Thyroid gland (tissue), 4 donors: ENCODE results near the gene DENND4C. TPM values are rescaled to one million over a fixed set of nuclear protein-coding genes. Genes with fewer than 3 reads are reported as not detected.
"Not testable (repeated sequence)": the region's sequence is repeated elsewhere in the genome, so short reads cannot be mapped to it uniquely, and the experiment has no call there.

Source experiments
- DNase-seq, 2 donors: peaks; one replicate each; pipeline ENCODE4 v3.0.0-alpha.2; 2019
- H3K27ac ChIP-seq, 3 donors: fragments of 200-600 bp; sonication (generic); 1 replicate in 2 of 3; 2 replicates in 1 of 3; pipeline ENCODE4 v1.5.1; 2016 to 2019; ENCODE audit warnings: mild to moderate bottlenecking in 1 of 3, moderate library complexity in 1 of 3
- H3K27me3 ChIP-seq: fragments of 200-600 bp; sonication (generic); one replicate; pipeline ENCODE4 v1.5.1; 2019
- H3K36me3 ChIP-seq, 2 donors: fragments of 200-600 bp; sonication (generic); one replicate each; pipeline ENCODE4 v1.5.1; 2016 to 2019
- H3K4me1 ChIP-seq, 2 donors: fragments of 200-600 bp; sonication (generic); one replicate each; pipeline ENCODE4 v1.5.1; 2017 to 2019
- H3K4me3 ChIP-seq, 3 donors: fragments of 200-600 bp; sonication (generic); replicated peaks in 1 of 3; 1 replicate in 2 of 3; 2 replicates in 1 of 3; pipeline ENCODE4 v1.5.1; 2016; ENCODE audit warnings: mild to moderate bottlenecking in 1 of 3
- H3K9me3 ChIP-seq: fragments of 200-600 bp; sonication (generic); one replicate; pipeline ENCODE4 v1.5.1; 2017
- CTCF ChIP-seq, 6 experiments: fragments of 200-600 bp in 3 of 6; fragments of 450-650 bp in 3 of 6; sonication (generic) in 3 of 6; IDR thresholded peaks; one replicate each; pipeline ENCODE4 v1.5.1; 2016 to 2019; ENCODE audit warnings: antibody characterized with exemption in 6 of 6, mild to moderate bottlenecking in 2 of 6, inconsistent platforms in 1 of 6, moderate library complexity in 1 of 6
- POLR2A ChIP-seq, 2 donors: fragments of 450-650 bp; IDR thresholded peaks; one replicate each; pipeline ENCODE4 v1.6.1; 2017; ENCODE audit warnings: antibody characterized with exemption in 2 of 2, mild to moderate bottlenecking in 2 of 2, moderate library complexity in 1 of 2
- WGBS, 2 donors: methylation state at CpG; one replicate each; pipeline ENCODE4 v1.1.5; 2017; 5-methylcytosine and 5-hydroxymethylcytosine counted together
- intact Hi-C: fragments of 100-400 bp; cut with DNase I; formaldehyde crosslinking; loops from one replicate; pipeline ENCODE4 v1.15.1; 2023
- total RNA-seq, 4 donors: library from RNA; depleted of rRNA; stranded (reverse); fragments of >200 nt; gene quantifications; one replicate each; pipeline ENCODE4 v1.2.3, GENCODE V29; 2016

The DENND4C gene
- total RNA-seq, 4 donors from 2014 or later = 99.5 to 135 (median 111) TPM

- intact Hi-C loops = no loop called here
- no peak overlapping the region for H3K27ac ChIP-seq
- no peak overlapping the region for H3K4me3 ChIP-seq
- WGBS, 2 donors = 85 to 91% methylated on average over 6 of the region's 6 CpGs
- no peaks in the 10 kb centered on the region for H3K9me3 ChIP-seq
- no peaks in the 10 kb centered on the region for H3K27me3 ChIP-seq
- DNase-seq = no peak
- no peaks in the 10 kb centered on the region for H3K4me1 ChIP-seq
- TF ChIP-seq CTCF (IDR thresholded peaks at IDR 0.05) (no peak), POLR2A (IDR thresholded peaks at IDR 0.05) (no peak)
- no peaks in the 10 kb centered on the region for H3K36me3 ChIP-seq
Measured at GRCh38 chr9:19385786-19386501, 155.5 kb downstream of the DENND4C start.

DNA sequence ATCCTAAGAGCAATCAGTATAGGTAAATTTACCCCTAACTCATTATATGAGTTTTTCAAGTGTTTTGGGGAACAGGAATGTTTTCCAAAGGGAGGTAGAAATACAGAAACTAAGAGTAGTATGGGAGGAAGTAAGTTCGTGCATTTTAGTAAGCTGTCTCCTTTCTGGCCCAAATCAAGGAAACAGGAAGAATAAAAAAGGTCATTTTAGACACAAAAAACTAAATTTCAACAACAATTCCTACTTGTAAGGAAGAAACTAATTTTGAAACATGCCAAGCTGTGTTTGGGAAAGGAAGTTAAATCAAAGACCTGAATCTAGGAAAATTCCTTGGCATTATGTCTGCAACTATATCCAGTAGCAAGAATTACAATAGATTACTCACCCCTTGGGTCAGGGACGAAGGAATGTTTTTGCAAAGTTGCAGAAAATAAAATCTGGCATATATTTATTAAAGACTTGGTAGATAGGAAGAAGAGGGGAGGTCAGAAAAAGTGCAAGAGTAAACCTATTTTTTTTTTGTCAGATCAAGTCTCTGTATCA, 156.1 kb downstream of the DENND4C start:
- H3K27me3 ChIP-seq = no peaks in the 10 kb centered on the region
- intact Hi-C loops = no loop called here
- H3K36me3 ChIP-seq = no peaks in the 10 kb centered on the region
- H3K4me3 ChIP-seq = no peak overlapping the region
- no peak for DNase-seq
- H3K4me1 ChIP-seq = no peaks in the 10 kb centered on the region
- 63 to 66% methylated on average over 2 of the region's 2 CpGs for WGBS, 2 donors
- no peaks in the 10 kb centered on the region for H3K9me3 ChIP-seq
- no peak overlapping the region for H3K27ac ChIP-seq
- TF ChIP-seq POLR2A (IDR thresholded peaks at IDR 0.05) = no peak
- TF ChIP-seq CTCF (IDR thresholded peaks at IDR 0.05) = no peak

- H3K36me3 ChIP-seq = no peaks in the 10 kb centered on the region
- intact Hi-C loops = no loop called here
- no peak for DNase-seq
- no peaks in the 10 kb centered on the region for H3K9me3 ChIP-seq
- H3K4me1 ChIP-seq = no peaks in the 10 kb centered on the region
- no peak for TF ChIP-seq CTCF (IDR thresholded peaks at IDR 0.05)
- TF ChIP-seq POLR2A (IDR thresholded peaks at IDR 0.05) = no peak
- H3K4me3 ChIP-seq = no peak overlapping the region
- WGBS, 2 donors = 74 to 87% methylated on average over 2 of the region's 2 CpGs
- H3K27ac ChIP-seq = no peak overlapping the region
- no peaks in the 10 kb centered on the region for H3K27me3 ChIP-seq
Measured at GRCh38 chr9:19387317-19387716, 156.8 kb downstream of the DENND4C start.

- 94 to 98% methylated on average over 4 of the region's 4 CpGs for WGBS, 2 donors
- H3K27ac ChIP-seq, H3K4me3 ChIP-seq, H3K27me3 ChIP-seq, H3K36me3 ChIP-seq, H3K4me1 ChIP-seq, DNase-seq, intact Hi-C loops, H3K9me3 ChIP-seq: not testable (repeated sequence)
Measured at GRCh38 chr9:19389539-19389938, 159.0 kb downstream of the DENND4C start.

DNA sequence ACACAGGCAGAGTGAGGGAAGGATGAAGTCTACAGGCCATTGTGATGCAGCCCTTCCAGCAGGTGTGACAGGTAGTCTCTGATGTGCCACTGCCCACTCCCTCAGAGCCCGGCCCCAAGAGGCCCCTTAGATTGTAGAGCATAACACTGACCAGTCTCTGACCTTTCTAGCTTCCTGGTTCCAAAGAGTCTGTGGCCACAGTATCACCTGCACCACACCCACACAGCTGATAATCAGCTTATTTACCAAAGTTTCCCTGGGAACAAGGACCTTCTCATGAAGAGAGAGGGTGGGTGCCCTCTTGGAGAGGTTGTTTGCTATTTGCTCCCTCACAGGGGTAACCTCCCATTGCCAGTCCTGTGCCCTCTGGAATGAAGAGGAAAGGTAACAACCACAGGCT, 167.4 kb downstream of the DENND4C start:
- no peak overlapping the region for H3K27ac ChIP-seq
- no peak overlapping the region for H3K4me3 ChIP-seq
- no peak for DNase-seq
- WGBS, 2 donors = 40 to 64% methylated on average over 1 of the region's 1 CpG
- H3K36me3 ChIP-seq = no peaks in the 10 kb centered on the region
- intact Hi-C loops = no loop called here
- no peaks in the 10 kb centered on the region for H3K9me3 ChIP-seq
- no peak for TF ChIP-seq CTCF (IDR thresholded peaks at IDR 0.05)
- TF ChIP-seq POLR2A (IDR thresholded peaks at IDR 0.05) = no peak
- no peaks in the 10 kb centered on the region for H3K4me1 ChIP-seq
- H3K27me3 ChIP-seq = no peaks in the 10 kb centered on the region

GRCh38 chr9:19403231-19403630, 172.7 kb downstream of the DENND4C start:
- H3K4me3 ChIP-seq, H3K36me3 ChIP-seq, H3K9me3 ChIP-seq, DNase-seq, H3K27me3 ChIP-seq, H3K4me1 ChIP-seq, intact Hi-C loops, H3K27ac ChIP-seq: not testable (repeated sequence)
- WGBS, 2 donors = 88 to 90% methylated on average over 4 of the region's 4 CpGs
